VCaP (cell line): ENCODE measurements around the gene EIF1AD.

Experiments used
- H3K27ac ChIP-seq: fragments of 450-650 bp; 2 replicates; pipeline ENCODE4 v1.5.1; 2017
- CTCF ChIP-seq: fragments of 450-650 bp; conservative IDR thresholded peaks from 2 replicates; pipeline ENCODE4 v1.5.1; 2017; ENCODE audit warnings: mild to moderate bottlenecking, moderate library complexity

EIF1AD gene

GRCh38 chr11:66035653-66036333 lies 33.8 kb upstream of the EIF1AD start:
- H3K27ac ChIP-seq: peak overlapping the region; percentile 25
- peak; percentile 48 for TF ChIP-seq CTCF

- H3K27ac ChIP-seq: no peak overlapping the region
- no peak for TF ChIP-seq CTCF
These were observed 31.2 kb upstream of the EIF1AD start for GRCh38 chr11:66032957-66033735.

GRCh38 chr11:66026017-66026529 lies 24.1 kb upstream of the EIF1AD start, which contains the start of gene CATSPER1:
TSS of gene CATSPER1 (minus strand) at chr11:66026479. CDS start at chr11:66026379, 100 bp downstream.
- H3K27ac ChIP-seq: no peak within 1 kb of the TSS
- no peak for TF ChIP-seq CTCF

GRCh38 chr11:66023186-66023440 lies 21.2 kb upstream of the EIF1AD start:
- peak overlapping the region; percentile 20; the same call in 1 of the 2 replicates for H3K27ac ChIP-seq

- TF ChIP-seq CTCF: peak; percentile 100
- H3K27ac ChIP-seq: peak overlapping the region; percentile 20; the same call in 1 of the 2 replicates
These were observed 20.6 kb upstream of the EIF1AD start for GRCh38 chr11:66022401-66023185.

- H3K27ac ChIP-seq: no peak overlapping the region
These were observed 18.8 kb upstream of the EIF1AD start for GRCh38 chr11:66020618-66021357.

More at GRCh38 chr11:66020618-66021357, 18.8 kb upstream of the EIF1AD start:
- no peak for TF ChIP-seq CTCF
